ENCODE results near the gene CDH23.

The CDH23 gene

GRCh38 chr10:71480662-71481061 lies 83.9 kb downstream of the CDH23 start:
- in situ Hi-C loops (cut with MboI; ENCODE audit: low sequenced_read_pairs) = no loop called here

- in situ Hi-C loops (cut with MboI; ENCODE audit: low sequenced_read_pairs) = no loop called here
Measured at GRCh38 chr10:71481746-71482410, 85.2 kb downstream of the CDH23 start.

- in situ Hi-C loops (cut with MboI; ENCODE audit: low sequenced_read_pairs) = no loop called here
Measured at GRCh38 chr10:71482620-71483019, 85.9 kb downstream of the CDH23 start.

- in situ Hi-C loops (cut with MboI; ENCODE audit: low sequenced_read_pairs) = no loop called here
Measured at GRCh38 chr10:71483135-71483534, 86.4 kb downstream of the CDH23 start.

GRCh38 chr10:71483885-71484751 lies 87.4 kb downstream of the CDH23 start:
- in situ Hi-C loops (cut with MboI; ENCODE audit: low sequenced_read_pairs) = no loop called here

- in situ Hi-C loops (cut with MboI; ENCODE audit: low sequenced_read_pairs) = no loop called here
Measured at GRCh38 chr10:71486484-71487114, 89.9 kb downstream of the CDH23 start.

- in situ Hi-C loops (cut with MboI; ENCODE audit: low sequenced_read_pairs) = no loop called here
Measured at GRCh38 chr10:71487726-71488125, 91.0 kb downstream of the CDH23 start.

- in situ Hi-C loops (cut with MboI; ENCODE audit: low sequenced_read_pairs) = no loop called here
Measured at GRCh38 chr10:71489077-71489476, 92.4 kb downstream of the CDH23 start.

- in situ Hi-C loops (cut with MboI; ENCODE audit: low sequenced_read_pairs) = no loop called here
Measured at GRCh38 chr10:71492872-71493271, 96.2 kb downstream of the CDH23 start.

- in situ Hi-C loops (cut with MboI; ENCODE audit: low sequenced_read_pairs) = no loop called here
Measured at GRCh38 chr10:71493741-71494140, 97.0 kb downstream of the CDH23 start.

- in situ Hi-C loops (cut with MboI; ENCODE audit: low sequenced_read_pairs) = no loop called here
Measured at GRCh38 chr10:71494476-71494875, 97.8 kb downstream of the CDH23 start.

- in situ Hi-C loops (cut with MboI; ENCODE audit: low sequenced_read_pairs) = no loop called here
Measured at GRCh38 chr10:71494980-71495381, 98.3 kb downstream of the CDH23 start.

GRCh38 chr10:71496927-71497762 lies 100.4 kb downstream of the CDH23 start:
- in situ Hi-C loops (cut with MboI; ENCODE audit: low sequenced_read_pairs) = no loop called here

GRCh38 chr10:71497763-71498326 lies 101.1 kb downstream of the CDH23 start:
- in situ Hi-C loops (cut with MboI; ENCODE audit: low sequenced_read_pairs) = no loop called here

GRCh38 chr10:71501402-71501801 lies 104.7 kb downstream of the CDH23 start:
- in situ Hi-C loops (cut with MboI; ENCODE audit: low sequenced_read_pairs) = no loop called here

- in situ Hi-C loops (cut with MboI; ENCODE audit: low sequenced_read_pairs) = no loop called here
Measured at GRCh38 chr10:71502190-71502589, 105.5 kb downstream of the CDH23 start.

GRCh38 chr10:71502851-71503250 lies 106.1 kb downstream of the CDH23 start:
- in situ Hi-C loops (cut with MboI; ENCODE audit: low sequenced_read_pairs) = no loop called here

GRCh38 chr10:71504168-71504567 lies 107.4 kb downstream of the CDH23 start:
- in situ Hi-C loops (cut with MboI; ENCODE audit: low sequenced_read_pairs) = no loop called here

GRCh38 chr10:71504570-71504969 lies 107.8 kb downstream of the CDH23 start:
- in situ Hi-C loops (cut with MboI; ENCODE audit: low sequenced_read_pairs) = no loop called here

- in situ Hi-C loops (cut with MboI; ENCODE audit: low sequenced_read_pairs) = no loop called here
Measured at GRCh38 chr10:71505862-71506261, 109.1 kb downstream of the CDH23 start.

- in situ Hi-C loops (cut with MboI; ENCODE audit: low sequenced_read_pairs) = no loop called here
Measured at GRCh38 chr10:71509444-71509843, 112.7 kb downstream of the CDH23 start.
